ENCODE data around the gene TBPL1.

The TBPL1 gene

GRCh38 chr6:134010974-134011373, 58.0 kb downstream of the TBPL1 start:
- no peak for DNase-seq

- DNase-seq = no peak
Observed at GRCh38 chr6:134014588-134015137, 61.6 kb downstream of the TBPL1 start.

DNA sequence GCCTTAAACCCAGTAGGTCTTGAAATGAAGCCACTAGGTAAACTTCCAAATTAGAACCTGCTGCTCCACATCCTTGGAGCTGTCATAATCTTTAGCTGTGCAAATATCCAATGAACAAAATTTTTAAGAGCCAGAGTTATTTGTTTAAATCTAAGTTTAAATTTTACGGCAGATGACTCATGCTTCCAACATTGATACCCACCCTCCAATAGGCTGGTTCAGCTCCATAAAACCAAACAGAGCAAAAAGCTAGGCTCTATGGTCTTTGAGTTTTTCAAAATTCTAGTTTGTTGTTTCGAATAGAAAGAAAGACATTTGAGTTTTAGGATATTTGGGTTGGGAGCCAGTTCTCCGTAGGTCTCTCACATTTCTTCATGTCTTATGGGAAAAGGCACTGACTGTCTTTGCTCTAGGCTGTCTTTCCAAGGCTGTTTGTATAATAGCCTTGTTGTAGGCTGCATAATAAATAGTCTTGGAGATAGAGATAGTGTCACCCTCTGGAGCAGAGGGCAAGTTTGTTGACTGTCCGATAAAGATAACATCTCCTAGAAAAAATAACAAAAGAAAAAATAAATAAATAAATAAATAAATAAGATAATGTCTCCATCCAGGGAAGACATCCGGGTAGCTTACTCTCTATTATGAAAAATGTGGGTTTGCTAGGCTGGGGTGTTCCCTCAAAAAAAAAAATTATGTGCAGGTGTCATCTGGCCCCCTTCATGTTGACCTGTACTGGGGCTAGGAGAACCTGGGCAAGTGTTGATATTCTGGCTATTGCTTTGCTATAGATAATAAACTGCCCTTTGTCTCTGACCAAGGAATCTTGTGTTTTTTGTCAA, 62.9 kb downstream of the TBPL1 start:
- DNase-seq = no peak

GRCh38 chr6:134016558-134016814, 63.5 kb downstream of the TBPL1 start:
- DNase-seq = no peak

DNA sequence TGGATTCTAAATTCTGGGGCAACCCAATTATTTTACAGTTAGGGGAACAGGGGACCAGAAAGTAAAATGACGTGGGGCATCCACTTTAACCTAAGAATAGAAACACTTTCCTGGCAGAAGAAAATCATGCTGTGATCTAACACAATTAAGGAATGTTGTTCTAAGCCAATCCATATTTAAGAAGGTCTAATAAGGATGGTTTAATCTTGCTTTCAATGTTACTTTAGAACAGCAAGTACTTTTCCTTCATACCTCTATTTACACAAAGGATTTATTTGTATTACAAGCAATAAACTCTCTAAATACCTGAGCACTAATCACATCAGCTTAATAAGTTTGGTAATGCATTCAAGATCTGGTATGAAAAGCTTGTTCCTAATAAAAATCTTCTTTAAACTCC, 67.0 kb downstream of the TBPL1 start:
- no peak for DNase-seq

- DNase-seq = no peak
Observed at GRCh38 chr6:134020543-134020942, 67.5 kb downstream of the TBPL1 start.

- no peak for DNase-seq
Observed at GRCh38 chr6:134020968-134021367, 67.9 kb downstream of the TBPL1 start.

- DNase-seq = peak; percentile 72
Observed at GRCh38 chr6:134021396-134022122, 68.5 kb downstream of the TBPL1 start.

- no peak for DNase-seq
Observed at GRCh38 chr6:134022650-134023049, 69.6 kb downstream of the TBPL1 start.

GRCh38 chr6:134026597-134026996, 73.6 kb downstream of the TBPL1 start:
- no peak for DNase-seq

- no peak for DNase-seq
Observed at GRCh38 chr6:134028438-134028837, 75.4 kb downstream of the TBPL1 start.

- no peak for DNase-seq
Observed at GRCh38 chr6:134029495-134030455, 76.8 kb downstream of the TBPL1 start.

- no peak for DNase-seq
Observed at GRCh38 chr6:134031696-134032255, 78.8 kb downstream of the TBPL1 start.

- no peak for DNase-seq
Observed at GRCh38 chr6:134034478-134034877, 81.5 kb downstream of the TBPL1 start.

DNA sequence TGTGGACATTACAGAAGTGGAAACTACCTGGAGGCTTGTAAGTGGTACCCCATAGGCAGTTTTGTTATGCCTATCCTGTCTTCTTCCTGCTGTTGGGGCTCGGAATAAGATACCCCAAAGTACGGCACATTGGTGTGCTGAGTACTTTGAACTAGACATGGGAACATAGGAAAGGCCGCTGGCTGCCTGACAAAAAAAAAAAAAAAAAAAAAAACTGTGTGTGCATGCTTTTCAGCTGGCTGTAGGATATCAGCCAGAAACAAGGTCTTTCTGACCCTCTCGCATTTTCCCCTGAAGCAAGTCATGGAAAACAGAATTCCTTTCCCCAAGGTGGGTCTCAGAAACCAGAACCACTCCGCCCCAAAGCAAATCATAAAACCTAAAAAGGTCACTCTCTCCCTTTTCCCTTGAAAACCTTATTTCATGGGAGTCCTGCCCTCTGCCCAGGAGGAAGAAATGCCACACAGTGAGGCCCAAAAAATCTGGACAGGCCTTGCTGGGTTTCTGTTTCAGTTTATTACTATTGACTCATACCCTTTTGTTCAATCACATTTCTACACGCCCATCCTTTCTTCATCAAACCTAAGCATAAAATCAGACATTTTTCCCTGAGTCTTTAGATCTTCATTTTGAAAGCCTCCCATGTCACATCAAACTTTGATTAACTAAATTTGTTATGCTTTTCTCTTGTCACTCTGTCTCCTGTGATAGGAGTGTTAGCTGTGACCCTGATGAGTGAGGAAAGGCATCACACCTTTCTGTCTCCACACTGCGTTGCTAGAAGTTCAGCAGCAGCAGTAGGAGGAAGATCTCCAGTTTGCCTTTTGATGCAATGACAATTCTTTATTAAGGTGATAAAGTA, 82.2 kb downstream of the TBPL1 start:
- DNase-seq = no peak

DNA sequence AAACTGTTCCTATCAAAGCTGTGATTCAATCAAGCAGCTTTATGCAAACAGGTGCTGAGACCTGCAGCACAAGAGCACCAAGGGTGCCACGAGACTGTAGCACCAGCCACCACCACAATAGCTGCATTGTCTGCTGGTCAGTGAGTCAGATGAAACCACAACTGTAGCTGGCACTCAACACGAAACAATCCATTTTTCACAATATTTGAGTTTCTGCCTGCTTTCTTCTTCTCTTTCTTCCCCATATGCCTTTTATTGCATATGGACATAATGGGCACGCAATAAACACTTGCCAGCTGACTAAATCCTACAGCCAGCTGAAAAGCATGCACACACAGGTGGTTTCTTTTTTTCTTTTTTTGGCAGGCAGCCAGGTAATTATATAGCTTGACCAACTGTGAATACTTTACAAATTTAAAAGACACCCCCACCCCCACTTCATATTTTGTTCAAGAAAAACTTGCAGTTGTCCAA, 82.8 kb downstream of the TBPL1 start:
- no peak for DNase-seq

GRCh38 chr6:134039116-134039515, 86.1 kb downstream of the TBPL1 start:
- DNase-seq = no peak

Measured in SIG-M5 (cell line).